ENCODE results near the gene CELSR1.
A peak's percentile ranks its signal among the peaks of the same experiment; 100 is the strongest.

Gene CELSR1

DNA sequence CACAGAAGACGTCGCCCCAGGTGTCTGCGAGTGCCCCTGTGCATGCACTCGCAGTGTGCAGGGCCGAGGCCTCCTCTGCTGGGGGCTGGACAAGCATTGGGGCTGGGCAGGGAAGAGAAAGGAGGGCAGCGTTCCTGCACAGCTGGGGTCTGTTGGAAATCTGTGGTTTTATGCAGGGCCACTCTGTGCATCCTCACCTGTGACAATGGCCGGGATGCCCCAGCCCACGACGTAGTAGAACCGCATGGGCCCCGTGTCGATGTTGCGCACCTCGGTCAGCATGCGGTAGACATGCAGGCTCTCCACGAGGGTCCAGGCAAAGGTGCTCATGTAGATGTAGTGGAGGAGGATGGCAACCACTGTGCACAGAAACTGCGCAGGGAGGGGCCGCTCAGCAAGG lies 164.7 kb downstream of the CELSR1 start:
- DNase-seq: no peak

DNA sequence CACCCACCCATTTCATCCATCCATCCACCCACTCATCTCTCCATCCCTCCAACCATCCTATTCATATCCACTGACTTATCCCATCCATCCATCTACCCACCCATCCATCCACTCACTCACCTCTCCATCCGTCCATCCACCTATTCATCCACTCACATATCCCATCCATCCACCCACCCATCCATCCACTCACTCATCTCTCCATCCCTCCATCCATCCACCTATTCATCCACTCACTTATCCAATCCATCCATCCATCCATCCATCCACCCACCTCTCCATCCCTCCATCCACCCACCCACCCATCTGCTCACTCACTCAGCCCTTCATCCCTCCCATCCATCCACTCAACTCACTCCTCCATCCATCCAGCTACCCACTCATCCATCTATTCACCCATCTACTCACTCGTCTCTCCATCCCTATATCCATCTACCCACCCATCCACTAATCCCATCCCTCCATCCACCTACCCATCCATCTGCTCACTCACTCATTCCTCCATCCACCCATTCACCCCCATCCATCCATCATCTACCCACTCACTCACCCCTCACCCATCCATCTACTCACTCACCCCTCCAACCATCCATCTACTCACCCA lies 165.7 kb downstream of the CELSR1 start:
- no peak for DNase-seq

DNA sequence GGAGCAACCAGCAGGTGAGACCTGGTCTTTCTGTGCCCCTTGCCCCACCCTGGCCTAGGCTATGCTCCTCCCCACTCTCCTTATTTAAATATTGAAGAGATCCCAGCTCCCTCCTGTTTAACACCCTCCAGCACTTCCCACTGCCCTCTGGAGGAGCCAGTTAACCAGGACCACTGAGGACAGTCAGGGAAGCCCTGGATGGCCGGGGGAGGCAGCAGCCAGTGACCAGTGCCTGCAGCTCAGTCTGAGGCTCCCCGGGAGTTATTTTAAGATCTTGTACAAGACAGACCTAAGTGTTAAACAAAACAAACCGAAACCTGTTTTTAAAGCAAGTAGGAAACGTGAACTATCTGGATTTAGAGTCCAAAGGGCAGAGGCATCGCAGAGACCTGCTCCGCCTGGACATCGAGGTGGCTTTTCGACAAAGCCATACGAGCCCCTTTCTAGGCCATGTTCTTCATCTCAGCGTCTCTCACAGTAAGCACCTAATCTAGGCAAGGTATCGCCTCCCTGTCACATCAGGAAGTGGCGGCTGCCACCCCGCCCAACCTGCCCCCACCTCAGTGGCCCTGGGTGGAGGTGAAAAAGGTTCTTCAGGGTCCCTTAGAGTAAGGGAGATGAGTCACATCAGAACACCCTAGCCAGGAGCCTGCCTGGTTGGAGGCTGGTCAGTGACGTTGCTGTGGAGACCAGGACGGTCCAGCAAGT lies 166.7 kb downstream of the CELSR1 start:
- no peak for DNase-seq

DNA sequence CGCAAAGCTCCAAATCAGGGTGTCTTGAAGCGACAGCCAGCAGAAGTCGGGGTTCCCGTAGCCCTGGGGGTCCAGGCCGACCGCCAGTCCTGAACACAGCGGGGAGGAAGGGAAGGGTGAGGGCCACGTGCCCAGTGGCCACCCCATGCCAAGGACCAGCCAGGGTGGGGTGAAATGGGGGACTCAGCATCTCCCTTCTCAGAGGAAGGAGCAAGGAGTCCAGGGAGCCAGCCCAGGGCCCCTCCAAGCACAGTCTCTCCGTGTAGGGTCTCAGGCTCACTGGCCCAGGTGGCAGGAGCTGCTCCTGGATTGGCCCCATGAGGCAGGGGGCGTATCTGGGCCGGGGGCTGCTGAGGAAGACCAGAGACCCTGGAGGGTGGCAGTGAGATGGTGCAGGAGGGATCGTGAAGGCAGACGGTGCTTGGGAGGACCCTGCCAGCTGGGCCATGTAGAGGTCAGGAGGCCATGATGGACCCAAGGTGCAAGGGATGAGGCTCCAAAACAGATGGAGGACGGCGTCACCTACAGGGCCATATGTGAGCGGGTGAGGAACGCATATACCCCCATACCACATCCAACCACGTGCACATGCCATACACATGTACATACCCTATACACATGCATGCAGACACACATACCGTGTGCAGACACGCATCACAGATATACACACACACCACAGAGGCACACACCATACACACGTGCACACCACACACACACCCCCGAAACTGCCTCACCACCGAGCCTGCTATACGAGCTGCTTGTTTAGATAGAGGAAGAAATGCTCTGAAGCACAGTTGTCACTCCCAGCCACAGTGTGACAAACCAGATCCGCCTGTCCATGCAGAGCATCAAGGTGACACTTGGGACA lies 167.5 kb downstream of the CELSR1 start:
- no peak for DNase-seq

DNA sequence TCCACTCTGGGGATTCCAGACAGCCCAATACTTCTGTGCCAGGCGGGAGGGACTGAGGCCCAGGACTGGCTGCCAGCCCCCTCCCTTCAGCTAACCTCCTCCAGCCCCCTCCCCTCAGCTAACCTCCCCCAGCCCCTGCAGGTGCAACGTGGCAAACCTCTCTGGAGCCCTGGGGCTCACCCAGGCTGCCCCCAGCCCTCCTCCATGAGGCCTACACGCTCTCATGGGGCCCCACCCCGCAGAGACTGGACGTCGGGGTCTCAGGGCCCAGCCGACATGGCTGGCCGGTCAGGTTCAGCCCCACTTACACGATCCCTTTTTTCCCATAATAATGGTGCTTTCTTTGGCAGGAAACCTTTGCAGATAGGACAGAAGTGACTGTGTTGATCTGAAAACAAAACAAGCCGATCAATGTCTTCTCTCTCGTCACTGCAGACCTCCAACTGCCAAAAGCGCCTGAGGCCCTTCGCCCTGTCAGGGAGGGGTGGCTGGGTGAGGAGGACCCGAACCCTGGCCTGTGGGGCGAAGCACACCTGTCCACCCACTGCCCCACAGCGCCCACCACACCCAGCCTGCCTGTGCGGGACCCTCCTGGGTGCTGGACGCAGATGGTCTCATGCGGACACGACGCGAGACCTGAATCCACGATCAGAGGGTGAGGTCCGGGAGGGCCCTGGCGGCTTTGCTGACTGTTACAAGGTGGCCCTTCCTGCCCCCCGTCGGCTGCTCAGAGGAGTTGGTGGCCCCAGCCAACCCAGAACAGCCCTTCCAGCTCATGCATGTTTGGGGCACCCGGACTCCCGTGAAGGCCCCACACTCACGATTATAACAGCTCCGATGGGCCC lies 168.3 kb downstream of the CELSR1 start:
- DNase-seq: no peak

DNA sequence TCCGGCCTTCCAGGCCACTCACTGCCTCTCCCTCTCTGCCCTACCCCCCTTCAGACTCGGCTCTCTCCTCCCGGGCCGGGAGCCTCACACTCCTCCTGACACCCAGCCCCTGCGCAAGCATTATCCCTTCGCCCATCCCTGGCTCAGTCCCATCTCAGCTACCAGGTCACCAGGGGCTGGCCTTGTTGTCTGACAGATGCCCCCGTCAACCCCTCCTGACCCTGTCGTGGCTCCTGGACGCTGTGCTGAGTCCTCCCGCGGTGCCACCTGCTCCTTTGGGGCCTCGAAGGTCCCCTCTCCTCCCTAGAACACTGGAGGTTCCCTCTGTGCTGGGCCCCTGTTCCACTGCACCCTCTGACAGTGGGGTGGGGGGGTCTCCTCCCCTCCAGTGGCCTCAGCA lies 169.0 kb downstream of the CELSR1 start:
- no peak for DNase-seq

DNA sequence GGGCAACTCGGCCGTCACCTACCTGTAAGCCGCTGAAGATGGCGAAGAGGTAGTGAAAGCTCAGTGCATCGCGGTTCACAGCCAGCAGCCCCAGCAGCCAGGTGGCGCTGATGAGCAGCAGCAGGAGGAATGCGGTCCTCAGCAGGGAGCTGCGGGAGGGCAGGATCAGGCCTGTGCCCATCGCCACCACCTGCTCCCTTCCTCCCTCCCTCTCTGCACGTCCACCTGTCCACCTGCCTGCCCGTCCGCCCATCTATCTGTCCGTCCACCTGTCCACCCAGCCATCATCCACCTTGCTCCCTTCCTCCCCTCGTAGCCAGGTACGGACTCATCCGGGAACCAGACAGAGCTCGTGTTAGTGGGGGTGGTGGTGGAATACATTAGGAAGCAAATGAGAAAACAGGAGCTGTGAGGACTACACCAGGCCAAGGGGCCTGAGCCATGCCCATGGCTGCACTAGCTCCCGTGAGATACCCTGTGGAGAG lies 169.7 kb downstream of the CELSR1 start:
- DNase-seq: peak; percentile 73

DNA sequence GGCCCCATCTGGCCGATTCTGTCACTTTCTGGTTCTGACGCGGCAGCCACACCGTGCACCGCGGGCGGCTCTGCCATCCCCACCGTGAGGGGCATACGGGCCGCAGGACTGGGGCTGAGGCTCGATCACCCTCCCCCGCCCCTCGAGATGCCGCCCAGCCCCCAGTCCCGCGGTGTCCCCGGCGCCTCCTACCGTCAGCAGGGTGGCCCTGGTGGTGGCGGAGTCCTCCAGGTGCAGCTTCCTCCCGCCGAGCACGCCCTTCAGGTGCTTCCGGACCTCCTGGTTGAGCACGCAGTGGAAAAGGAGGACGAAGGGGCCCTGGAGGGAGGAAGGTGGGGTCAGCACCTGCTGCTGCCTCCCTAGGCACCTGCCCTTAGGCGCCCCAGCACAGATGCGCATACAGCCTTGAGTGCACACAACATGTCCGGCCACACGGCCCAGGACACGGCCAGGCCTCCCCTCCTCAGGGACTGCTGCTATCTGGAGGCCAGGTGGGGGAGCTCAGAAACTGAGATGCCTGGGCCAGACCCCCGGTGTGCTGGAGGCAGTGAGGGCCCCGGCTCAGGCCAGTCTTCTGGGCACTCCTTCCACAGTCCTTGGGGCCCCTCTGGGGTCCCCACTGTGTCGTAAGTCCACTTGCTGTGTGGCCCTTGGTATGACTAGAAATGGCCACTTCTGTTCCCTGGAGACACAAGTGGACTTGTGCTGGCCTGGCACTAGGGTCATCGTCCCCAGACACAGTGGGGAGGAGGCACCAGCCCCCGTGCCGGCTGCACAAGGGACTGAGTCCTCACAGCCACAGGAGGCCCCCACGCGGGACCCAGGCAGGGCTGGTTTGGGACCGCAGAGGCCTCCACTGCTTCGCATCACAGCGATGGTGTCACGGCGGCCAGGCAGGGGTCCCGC lies 170.4 kb downstream of the CELSR1 start:
- DNase-seq: no peak

DNA sequence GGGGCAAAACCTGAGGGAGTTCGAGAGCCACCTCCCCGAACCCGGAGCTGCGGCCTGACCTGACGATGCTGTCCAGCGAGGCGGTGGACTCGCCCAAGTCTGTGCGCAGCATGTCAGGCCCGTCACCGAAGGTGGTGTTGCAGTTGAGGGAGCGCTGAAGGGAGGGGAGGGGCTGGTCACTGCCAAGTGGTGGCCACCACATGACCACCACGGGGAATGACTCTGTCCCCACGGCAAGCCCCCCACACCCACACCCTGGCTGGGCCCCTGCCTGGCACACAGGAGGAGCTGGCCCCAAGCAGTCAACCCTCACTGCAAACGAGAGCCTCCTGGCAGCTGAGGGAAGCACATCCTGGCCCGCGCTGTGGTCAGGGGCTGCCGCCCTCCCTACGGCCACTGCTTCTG lies 171.1 kb downstream of the CELSR1 start:
- no peak for DNase-seq

DNA sequence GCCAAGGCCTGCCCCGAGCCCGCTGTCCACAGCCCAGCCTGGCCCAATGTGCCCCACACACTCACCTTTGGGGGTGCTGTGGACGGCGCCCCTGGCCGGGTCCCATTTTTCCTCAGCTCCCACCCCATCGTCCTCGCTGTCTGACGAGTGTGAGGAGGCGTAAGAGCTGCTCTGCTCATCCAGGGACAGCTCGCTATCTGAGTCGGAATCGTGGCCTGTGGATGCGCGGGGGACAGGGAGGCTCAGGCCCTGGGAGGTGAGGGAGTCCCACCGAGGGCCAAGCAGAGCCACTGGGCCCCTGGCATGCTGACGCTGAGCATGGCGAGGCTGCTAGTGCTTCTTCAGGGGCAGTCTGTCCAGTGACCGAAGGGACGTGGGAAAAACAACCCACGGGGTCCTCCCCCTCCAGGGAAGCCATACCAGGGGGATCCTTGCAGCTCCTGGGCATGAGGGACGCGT lies 172.2 kb downstream of the CELSR1 start:
- DNase-seq: no peak

DNA sequence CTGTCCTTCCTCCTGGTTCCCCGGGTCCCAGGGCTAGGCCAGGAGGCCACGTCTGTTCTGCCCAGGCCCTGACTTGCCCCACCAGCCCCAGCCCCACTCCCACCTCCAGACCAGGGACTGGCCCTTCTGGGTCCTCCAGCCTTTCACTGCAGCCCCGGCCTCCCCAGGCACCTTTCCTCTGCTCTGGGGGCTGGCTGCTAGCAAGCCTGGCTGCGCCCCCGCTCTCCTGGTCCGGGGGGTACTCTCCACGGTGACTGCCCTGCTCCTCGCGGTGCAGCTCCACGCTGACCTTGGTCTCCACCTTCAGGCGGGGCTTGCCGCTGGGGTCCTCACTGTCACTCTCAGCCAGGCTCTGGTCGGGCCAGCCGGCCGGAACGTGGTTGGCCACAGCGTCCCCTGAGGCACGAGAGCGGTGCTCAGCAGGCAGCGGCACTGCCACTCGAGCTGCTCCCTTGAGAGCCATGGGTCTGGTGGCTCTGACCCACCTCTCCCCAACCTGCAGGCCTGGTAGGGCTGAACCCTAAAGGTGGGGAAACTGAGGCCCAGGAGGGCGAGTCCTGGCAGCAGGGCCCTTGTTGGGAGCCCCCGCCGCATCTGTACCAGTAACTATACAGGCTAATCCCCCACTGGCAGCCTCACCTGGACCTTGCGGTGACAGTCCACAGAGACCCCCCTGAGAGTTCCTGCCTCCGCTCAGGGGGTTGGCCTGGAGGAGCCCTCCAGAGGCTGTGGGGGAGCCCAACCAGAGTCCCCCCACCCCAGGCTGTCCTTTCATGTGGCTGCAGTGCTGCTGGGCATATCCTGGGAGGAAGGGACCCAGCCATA lies 172.9 kb downstream of the CELSR1 start:
- no peak for DNase-seq

DNA sequence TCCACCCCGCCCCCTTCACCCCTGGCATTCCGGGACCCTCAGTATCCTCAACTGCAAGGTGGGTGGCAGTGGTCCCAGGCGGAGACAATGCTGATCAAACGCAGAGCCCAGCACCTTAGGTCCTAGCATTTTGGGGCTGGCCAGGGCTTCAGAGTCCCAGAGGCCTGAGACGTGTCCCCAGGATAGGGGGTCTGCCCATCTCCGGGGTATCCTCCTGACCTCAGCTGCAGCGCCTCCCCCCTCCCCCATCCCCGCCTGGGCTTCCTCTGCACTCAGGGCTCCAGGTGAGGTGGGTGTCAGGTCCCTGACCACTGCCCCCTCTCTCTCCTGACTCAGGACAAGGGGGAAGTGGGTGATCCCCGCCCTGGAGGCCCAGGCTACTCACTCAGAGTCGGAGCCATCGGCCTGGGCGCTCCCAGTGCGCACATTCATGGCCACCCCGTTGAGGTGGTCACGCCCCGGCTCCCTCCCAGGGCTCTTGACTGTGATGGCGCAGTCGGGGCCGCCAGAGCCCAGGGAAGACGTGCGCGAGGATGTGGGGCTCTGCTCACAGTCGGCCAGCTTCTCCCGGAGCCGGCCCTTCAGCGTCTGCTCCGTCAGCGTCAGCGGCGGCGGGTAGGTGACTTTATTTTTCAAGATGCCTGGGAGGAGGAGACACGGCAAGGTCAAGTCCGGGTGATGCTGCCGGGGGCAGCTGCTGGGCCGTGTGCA lies 173.7 kb downstream of the CELSR1 start:
- DNase-seq: no peak

DNA sequence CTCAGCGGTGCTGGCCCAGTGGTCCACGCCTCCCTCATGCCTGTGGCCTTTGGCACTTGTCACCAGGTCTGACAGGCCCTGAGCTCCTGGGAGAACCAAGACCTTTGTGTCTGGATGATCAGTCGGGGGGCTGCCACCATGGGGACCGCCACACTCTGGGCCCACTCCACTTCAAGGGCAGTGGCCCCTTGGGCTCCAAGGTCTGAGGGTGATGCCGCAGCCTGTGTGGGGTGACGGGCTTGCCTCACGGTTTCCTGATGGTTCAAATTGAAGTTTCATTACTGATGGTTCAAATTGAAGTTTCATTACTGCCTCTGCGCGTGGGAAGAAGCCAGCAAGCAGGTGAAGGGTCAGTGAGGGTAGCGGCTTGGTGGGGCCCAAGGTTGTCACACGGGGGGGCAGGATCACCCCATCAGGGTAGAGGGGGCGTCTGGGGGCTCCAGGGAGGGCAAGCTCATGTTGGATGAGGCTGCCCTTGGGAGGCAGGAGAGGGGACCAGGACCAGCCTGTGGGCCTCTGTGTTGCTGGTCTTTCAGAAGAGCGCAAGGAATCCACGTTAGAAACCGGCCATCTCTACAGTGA lies 174.4 kb downstream of the CELSR1 start:
- DNase-seq: no peak

DNA sequence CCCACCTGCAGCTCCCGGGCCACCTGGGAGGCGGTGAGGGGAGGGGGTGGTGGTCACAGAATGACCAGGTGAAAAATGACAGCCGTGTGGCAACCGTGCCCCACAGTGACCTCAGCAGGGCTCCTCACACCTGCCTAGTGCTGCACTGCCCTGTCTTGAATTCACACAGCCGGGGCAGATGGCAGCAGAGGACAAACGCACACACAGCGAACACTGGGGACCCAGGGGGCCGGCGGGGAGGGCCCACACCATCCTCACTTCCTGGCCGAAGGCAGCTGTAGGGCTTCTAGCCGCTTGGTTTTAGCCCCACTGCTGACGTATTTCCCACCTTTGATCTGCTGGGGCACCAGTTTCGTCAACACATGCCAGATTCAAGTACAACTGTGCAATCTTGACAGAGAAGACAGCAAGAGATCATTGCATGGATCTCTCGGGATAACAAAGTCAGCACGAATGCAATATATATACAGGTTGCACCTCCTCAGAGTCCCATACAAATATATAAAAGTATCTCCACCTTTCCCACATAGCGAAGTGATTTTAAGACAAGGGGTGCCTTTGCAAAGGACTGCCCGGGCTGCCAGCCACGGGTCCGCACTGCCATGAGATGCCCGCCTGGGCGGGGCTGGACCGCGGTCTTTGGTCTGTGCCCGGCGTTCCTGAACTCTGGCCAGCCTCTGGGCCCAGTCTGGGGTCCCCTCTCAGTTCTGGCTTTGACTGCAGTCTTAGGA lies 175.1 kb downstream of the CELSR1 start:
- DNase-seq: peak; percentile 10

DNA sequence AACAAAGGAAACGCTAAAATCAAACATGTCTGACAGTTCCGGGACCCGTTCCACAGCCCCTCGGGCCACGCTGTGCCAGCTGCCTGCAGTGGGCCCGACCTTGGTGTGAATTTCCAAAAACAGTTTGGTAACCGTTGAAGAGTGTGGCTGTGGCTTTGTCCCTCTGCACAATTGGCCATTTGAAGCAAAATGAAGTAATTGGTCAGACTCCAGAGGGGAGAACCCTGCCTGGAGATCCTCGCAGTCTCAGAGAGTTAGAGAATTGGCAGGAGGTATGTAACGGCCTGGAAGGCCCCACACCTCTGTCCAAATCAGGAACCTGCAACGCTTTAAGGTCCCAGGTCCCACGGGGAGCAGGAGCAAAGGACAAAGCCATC lies 175.6 kb downstream of the CELSR1 start:
- no peak for DNase-seq

DNA sequence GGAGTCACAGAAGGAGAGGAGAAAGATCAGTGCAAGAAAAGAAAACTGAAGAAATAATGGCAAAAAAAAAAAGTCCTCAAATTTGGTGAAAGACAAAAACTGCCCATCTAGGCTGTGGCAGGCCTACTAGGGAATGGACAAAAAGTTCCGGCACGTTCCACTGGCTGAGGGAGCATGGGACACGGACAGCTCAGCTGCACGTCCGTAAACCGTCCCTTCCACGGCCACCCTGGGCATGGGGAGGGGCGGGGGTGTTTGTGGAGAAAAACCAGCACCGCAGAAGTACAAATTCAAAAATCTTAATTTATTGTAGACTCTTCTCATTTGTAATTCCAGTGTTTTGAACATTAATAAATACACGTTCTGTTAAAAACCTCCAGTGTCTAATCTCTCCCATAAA lies 176.5 kb downstream of the CELSR1 start:
- DNase-seq: no peak

DNA sequence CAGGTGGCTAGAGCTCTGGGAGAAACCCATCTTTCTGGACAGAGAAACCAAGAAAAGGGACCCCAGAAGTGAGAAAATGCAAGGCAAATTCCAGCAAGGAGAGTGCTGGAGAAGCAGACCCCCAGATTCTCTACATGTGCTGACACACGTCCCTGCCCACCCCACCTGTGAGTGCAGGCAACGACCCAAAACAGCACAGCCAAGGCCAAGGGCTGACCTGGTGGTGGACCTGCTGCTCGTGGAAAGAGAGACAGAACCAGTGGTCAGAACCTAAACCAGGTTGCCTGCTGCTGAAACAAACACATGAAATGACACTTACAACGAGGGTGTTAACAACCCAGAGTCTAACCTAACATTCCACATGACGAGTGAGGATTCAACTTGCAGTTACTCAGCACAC lies 177.3 kb downstream of the CELSR1 start:
- DNase-seq: no peak

DNA sequence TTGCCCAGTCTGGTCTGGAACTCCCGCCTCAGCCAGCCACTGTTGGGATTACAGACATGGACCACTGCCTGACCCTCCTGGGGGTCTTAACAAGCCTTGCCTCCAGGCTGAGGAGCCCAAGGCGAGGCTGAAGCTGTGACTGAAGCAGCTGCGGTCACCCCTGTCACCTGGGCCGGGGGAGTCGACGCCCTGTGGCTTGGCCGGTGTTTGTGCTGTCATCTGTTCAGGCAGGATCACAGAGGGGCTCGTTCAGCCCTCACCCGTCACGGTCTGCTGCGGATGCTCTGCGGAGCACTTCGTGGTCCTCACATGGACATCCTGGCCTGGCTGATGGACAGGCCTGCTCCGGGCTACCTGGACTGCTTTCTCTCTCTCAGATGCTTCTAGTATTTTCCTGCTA lies 178.1 kb downstream of the CELSR1 start:
- DNase-seq: no peak

DNA sequence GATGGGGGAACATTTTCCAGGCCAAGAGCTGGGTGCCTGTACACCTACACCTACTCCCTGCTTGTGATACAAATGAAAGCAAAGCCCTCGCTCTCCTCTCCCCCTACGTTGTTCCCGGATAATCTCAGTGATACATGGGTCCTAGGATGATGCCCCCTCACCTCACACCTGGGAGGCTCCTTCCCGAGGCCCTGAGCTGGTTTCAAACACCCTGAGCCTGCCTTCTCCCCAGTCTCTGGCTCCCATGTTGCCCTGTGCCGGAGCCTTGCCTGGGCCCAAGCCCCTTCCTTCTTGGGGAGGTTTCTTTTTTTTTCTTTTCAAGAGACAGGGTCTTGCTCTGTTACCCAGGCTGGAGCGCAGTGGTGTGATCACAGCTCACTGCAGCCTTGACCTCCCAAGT lies 178.7 kb downstream of the CELSR1 start:
- no peak for DNase-seq

Measured in DMS153 (cell line).